ENCODE results near the gene HOXA13.

Gene HOXA13

DNA sequence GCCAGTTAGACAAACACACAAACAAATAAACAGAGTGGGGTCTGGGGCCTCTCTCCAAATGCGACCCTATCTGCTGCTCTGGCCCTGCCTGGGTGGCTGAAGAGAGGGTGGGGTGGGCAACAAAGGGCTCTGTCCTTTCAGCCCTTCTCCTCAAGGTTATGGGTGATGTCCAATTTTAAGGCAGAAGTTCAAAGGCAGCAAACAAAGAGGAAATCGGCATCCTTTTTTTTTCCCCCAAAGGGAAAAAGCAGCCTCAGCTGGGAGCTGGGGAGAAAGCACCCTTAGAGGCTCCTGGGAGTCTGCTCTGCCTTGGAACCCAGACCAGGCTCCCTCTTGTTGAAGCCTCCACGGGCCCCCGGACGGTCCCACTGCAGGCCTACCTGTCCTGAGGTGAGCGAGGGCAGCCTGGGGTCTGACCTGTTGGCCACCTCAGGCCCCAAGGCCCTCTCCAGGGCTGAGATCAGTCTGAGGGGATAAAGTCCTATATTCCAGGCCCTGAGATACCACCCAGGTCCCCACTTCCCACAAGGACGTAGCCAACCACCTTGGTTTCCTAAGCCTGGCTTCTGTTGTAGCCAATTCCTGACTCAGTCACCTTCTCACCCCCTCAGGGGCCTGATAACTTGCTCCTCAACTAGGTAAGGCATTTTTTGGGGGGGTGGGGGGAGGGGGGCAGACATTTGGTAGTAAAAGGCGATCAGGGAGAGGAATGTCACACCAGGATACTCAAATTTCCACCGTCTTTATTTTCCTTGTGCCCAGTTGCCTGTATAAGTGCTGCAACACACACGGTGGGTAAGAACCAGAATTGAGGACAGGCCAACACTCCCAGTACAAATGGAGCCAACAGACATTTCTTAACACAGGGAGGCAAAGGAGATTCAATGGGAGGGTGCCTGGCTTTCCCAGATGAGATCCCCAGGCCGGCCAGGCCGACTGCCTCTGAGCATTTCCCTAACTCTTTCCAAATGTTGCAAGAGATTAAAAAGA is 19.2 kb downstream of the HOXA13 start:
- no peak for DNase-seq (ENCODE audit: insufficient read length, low spot score)
- TF ChIP-seq POLR2A (IDR thresholded peaks at IDR 0.05; ENCODE audit: low read depth, low read length): no peak
- FAIRE-seq: no peak

DNA sequence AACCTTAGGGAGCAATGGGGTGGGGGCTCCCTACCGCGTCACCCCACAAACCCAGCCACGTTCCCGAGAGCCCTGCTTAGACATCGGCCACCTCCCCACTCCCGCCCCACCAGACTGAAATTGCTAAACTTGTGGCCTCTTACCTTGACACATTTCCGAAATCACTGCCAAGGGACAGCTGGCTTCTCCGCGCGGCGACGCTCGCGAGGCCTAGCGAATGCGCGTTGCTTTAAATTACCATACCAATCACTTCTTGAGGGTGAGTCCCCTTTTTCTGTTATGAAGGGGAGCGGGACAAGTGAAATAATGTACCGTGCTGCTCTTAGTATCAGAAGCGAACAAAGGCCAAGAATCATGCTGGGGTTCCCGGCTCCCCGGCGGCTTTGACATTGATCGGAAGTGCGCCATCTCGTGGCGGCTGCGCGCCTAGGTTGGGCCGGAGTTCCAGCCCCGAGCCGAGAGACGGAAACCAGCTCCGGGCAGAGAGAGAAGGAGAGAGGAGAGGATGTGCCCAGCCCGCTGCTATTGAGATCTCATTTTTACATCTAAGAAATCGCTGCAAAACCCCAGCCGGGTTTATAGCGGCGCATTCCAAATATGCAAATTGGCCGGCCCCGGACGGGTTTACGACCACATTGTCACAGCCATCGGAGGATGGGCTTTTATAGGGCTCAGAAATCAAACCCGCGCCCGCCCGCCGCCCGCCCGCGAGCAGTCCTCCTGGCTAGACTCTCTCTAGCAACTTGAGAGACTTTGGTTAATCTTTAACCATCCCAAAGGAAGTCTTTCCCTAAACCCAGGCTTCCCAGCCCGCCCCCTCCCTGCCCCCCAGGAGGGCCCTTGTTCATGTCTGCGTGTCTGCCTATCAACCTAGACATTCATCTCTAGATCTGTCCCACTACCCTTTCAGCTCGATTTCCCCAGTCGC is 20.1 kb downstream of the HOXA13 start:
- FAIRE-seq (no peak), DNase-seq (ENCODE audit: insufficient read length, low spot score) (peak; percentile 99)
- no peak for TF ChIP-seq POLR2A (IDR thresholded peaks at IDR 0.05; ENCODE audit: low read depth, low read length)

DNA sequence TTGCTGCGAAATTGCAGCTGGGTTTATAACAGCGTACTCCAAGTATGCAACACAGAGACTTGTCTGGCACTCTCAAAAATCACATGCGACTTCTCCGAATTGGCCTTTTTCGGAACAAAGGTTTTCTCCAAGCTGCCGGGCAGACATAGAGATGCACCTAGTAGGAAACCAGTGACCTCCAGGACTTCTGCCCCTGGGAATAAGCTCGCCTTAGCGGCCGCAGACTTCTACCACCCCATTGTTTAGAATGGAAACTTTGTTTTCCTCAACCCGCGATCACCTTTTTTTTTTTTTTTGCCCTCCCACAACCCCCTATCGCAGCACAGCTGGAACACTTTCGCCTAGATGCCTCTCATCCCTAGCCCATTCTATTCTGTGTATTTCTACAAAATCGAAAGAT is 20.9 kb downstream of the HOXA13 start:
- FAIRE-seq (no peak), DNase-seq (ENCODE audit: insufficient read length, low spot score) (no peak)
- TF ChIP-seq POLR2A (IDR thresholded peaks at IDR 0.05; ENCODE audit: low read depth, low read length): no peak

DNA sequence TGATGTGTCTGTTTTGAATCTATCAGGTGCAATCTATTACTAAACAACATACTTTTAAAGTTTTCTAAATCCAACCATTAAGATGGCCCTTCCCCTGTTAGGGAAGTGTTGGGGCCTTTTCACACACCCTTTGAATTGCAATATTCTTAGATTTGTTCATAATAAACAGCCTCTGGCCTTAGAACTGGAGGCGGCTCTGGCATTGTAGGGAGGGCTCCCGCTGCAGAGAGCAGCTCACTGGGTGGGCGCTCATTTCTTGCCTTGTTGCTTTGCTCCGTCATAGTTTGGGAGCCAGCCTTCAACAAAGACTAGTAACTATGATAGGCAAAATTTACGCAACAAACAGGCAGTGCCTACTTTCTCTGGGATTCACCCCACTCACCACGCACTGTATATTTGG is 21.5 kb downstream of the HOXA13 start:
- no peak for FAIRE-seq
- DNase-seq (ENCODE audit: insufficient read length, low spot score): no peak
- TF ChIP-seq POLR2A (IDR thresholded peaks at IDR 0.05; ENCODE audit: low read depth, low read length): no peak

DNA sequence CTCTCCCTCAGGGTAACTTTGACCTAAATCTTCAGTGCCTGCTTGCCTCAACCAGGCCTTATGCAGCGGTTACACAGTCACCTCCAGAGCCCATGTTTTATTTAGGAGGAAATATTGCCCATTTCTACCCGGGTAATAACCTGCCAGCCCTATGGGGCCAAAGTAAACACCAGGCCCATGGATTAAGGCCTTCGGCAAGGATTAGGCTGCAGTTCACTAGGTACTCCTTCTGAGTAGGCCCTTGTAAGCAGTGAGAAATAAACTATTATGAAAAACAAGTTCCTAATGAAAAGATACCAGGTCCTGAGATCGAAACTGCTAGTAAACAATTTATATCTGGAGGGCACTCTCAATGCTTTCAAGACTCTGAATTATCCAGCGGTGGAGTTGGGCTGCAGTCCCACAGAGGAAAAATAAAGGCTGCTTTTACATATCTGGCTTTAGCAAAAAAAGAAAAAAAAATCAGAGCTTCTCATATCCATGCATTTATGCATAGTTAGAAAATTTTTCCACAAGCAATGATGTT is 22.0 kb downstream of the HOXA13 start:
- no peak for TF ChIP-seq POLR2A (IDR thresholded peaks at IDR 0.05; ENCODE audit: low read depth, low read length)
- FAIRE-seq: no peak
- no peak for DNase-seq (ENCODE audit: insufficient read length, low spot score)

DNA sequence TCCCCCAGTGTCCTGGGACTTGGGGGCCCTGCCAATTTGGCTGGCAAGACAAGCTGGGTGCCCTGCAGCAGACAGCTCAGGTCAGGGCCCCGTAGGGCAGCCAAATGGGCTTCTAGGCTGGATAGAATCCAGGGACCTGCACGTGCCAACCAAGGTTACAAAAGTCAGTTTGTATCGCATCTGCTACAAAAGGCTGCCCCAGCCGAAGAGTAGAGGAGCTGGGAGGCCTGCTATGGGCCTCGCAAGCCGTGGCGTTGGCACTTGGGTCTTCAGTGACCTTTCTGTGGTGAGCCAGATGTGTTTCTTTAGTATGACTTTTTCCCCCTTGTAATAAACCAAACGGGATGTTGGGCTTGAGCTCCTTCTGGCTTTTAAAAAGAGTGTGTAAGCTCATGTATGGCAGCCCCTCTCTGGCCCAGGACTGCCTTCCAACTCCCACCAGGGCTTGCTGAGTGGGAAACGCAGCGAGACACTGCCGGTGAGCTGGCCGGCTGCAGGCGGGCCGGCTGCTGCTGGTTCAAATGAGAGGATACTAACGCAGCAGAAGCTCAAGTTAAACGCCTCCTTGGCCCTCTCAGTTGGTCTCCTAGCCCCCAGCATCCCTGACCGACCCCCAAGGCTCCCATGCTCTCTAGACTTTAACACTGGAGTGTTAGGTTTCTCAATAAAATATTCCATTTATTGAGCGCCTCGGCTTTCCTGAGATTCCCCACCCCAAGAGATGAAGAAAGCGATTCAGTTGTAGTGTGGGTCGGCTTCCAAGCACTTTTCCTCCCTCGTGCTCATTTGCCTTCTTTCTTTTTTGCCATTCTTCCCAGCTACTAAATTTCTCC is 22.7 kb downstream of the HOXA13 start:
- no peak for DNase-seq (ENCODE audit: insufficient read length, low spot score)

DNA sequence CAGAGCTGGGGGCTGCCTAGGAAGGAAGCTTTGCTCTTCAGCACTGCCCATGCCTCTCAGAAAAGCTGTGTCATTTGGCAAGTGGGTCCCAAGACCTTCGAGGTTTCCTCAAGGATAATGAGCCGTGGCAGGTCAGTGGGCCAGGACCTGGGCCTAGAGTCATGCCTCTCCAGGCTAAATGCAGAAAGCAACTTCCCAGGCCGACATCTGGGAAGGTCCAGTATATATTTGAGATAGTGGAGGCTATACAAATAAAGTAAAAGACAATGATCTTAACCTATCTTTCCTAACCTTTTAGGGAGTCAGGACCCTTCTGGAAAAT is 23.4 kb downstream of the HOXA13 start:
- DNase-seq (ENCODE audit: insufficient read length, low spot score) (no peak), FAIRE-seq (no peak)
- TF ChIP-seq POLR2A (IDR thresholded peaks at IDR 0.05; ENCODE audit: low read depth, low read length): no peak

More for the DNA sequence above, 22.7 kb downstream of the HOXA13 start:
- FAIRE-seq: no peak
- TF ChIP-seq POLR2A (IDR thresholded peaks at IDR 0.05; ENCODE audit: low read depth, low read length): no peak

DNA sequence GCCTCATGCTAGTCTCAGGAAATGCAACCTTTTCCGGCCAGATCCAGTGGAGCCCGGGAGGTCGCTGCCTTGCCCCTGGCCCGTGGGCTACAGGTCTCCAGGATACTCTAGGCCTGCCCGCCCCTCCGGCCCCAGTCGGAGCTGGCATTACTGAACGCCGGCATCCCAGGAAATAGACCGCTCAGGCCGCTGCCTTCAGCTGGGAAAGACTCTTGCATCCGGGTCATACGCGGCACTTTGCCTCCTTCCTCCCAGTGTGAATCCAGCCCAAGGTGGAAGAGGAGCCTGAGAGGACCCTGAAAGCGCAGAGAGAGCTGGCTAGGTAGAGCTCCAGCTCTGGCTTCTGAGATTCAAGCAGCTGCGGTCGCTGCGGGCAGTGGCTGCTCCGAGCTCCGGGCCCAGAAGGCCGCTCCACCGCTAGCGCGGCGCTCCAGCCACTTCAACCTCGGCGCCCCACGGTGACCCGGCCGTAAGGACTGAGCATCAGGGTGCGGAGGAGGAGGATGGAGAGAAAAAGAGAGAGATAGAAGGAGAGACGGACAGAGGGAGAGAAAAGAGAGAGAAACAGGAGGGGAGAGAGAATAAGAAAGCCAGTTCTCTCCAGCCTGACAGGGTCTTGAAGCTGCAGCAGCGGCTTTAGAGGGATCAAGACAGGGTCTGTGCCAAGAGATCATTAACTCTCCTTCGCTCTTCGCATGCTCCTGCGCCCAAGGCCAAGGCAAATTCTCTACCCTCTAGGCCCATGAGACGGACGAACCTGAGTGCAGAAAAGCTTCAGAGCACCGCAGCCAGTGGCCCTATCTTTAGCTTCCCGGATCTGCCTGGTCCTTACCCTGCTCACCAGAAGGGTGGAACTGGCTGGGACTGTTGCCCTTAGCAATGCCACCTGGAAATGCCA is 24.0 kb downstream of the HOXA13 start:
- TF ChIP-seq POLR2A (IDR thresholded peaks at IDR 0.05; ENCODE audit: low read depth, low read length): no peak
- no peak for DNase-seq (ENCODE audit: insufficient read length, low spot score)

DNA sequence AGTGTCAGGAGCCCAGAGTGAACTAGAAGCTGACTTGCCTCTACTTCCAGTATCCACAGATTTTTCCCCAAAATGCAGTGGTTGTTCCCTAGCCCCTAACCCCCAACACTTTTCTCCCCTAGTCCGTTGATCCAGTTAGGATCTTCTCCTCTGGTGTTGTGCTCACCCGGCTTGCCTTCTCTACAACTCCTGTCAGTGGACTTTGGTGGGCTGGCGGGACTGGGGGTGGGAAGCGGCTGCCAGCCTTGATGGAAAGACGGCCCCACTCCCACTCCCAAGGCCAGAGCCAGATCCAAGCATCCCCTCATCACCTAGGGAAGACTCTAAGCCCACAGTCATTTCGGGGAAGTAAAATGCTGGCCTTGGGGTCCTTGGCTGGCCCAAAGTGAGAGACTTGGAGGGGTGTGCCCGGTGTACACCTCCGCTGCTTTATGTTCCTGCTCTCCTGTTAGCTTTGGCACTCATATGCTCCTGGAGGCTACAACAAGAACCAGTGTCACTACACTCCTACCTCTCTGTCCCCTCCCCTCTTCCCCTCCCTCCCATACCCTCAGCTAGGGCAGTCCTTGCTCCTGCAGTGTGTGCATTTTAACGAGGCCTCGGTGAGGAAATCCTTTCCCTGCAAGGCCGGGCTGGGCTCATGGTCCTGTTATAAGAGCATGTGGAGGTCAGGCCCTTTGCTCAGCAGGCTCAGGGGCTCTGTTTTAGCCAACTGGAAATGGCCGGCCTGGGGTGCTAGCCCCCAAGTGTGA is 24.8 kb downstream of the HOXA13 start:
- no peak for DNase-seq (ENCODE audit: insufficient read length, low spot score)
- TF ChIP-seq POLR2A (IDR thresholded peaks at IDR 0.05; ENCODE audit: low read depth, low read length): no peak
- no peak for FAIRE-seq

More for the DNA sequence above, 24.0 kb downstream of the HOXA13 start:
- no peak for FAIRE-seq

DNA sequence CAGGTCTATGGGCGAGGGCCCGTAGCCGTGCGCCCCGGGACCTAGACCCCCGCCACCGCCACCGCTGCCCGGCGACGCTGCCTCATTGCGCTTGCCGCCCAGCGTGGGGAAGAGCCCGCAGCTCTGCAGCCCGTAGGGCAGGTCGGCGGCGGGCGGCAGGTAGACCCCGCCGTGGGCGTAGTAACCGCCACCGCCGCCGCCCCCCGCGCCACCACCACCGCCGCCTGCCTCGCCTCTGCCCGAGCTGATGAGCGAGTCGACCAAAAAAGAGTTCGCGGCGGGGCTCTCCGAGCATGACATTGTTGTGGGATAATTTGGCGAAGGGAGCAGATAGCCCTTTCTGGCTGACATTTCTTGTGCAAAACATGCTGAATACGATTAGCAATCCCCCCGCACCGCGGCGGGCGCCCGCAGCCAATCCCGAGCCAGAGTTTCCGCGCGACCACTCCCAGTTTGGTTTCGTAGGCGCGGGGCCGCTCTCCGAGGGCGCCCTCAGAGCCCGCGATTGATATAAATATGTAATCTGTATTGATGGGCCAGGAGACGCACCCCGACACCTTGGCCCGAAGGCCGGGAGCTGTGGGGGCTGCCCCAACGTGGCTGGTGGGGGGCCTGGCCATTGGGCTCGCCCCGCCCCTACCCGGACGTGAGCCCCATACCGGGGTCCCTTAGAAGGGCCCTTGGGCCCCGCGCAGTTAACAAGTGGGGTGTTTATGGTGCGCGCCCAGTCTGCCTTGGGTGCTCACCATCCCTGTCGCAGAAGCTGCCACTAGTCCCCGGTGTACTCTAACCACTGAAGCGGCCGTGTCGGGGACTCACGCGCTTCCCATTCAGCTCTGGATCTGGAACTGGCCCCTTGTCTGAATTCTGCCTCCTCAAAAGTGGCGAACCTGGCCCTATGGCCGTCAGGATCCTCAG is 25.7 kb downstream of the HOXA13 start, which contains the start of gene HOXA10:
HOXA10 (minus strand) TSS at position 365 of the 918 bp plus-strand sequence; CDS start at position 351, 14 bp downstream.
- no peak for DNase-seq (ENCODE audit: insufficient read length, low spot score)
- TF ChIP-seq POLR2A (IDR thresholded peaks at IDR 0.05; ENCODE audit: low read depth, low read length): no peak
- no peak for FAIRE-seq

DNA sequence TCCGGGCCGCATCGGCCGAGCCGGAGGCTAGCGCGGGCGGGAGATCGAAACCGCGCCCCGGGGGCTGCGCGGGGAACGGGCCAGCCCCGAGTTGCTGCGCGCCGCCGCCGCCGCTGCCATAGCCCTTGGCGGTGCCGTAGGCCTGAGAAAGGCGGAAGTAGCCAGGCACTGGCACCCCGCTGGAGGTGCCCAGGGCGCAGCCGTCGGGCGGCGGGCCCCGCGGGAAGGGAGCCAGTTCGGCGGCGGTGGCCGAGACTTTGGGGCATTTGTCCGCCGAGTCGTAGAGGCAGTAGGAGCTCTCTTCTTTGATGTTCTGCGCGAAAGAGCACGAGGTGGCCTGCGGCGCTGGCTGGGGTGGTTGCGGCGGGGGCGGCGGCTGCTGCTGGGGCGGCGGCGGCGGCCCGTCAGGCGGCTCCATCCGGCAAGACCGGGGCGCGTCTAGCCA is 26.4 kb downstream of the HOXA13 start:
- DNase-seq (ENCODE audit: insufficient read length, low spot score): peak; percentile 97
- no peak for FAIRE-seq

More for the DNA sequence above, 26.4 kb downstream of the HOXA13 start:
- peak; percentile 66 for TF ChIP-seq POLR2A (IDR thresholded peaks at IDR 0.05; ENCODE audit: low read depth, low read length)
